Activated CD4-positive, alpha-beta T cell treated with anti-CD3 and anti-CD28 coated beads for 36 hours (primary cell): ENCODE data around the gene KCP. TPM values are rescaled to one million over a fixed set of nuclear protein-coding genes. Genes with fewer than 3 reads are reported as not detected.

ENCODE experiments used
- ATAC-seq: fragments of 200-7000 bp; cut with Tn5 transposase; one replicate; pipeline ENCODE4 v1.10.0; 2021; ENCODE audit warnings: mild to moderate bottlenecking, moderate library complexity
- CTCF ChIA-PET: fragments of 350-600 bp; sonication (Branson Sonifier 250); formaldehyde crosslinking; loops from one replicate; lab custom pipeline; 2021; ENCODE audit warnings: antibody characterized with exemption; lab: Charles Lee
- POLR2A ChIA-PET: fragments of 350-600 bp; sonication (Branson Sonifier 250); formaldehyde crosslinking; loops from one replicate; lab custom pipeline; 2021; ENCODE audit warnings: antibody characterized with exemption, inconsistent platforms; lab: Charles Lee
- DNase-seq: peaks from one replicate; pipeline ENCODE4 v3.0.0-alpha.2; 2020
- H3K27ac Mint-ChIP-seq: one replicate; pipeline ENCODE4 v1.8.0; 2021; ENCODE audit warnings: mixed read lengths
- H3K27me3 Mint-ChIP-seq: one replicate; pipeline ENCODE4 v1.8.0; 2021; ENCODE audit warnings: mixed read lengths
- H3K36me3 Mint-ChIP-seq: one replicate; pipeline ENCODE4 v1.8.0; 2021; ENCODE audit warnings: low read depth, mixed read lengths
- H3K4me1 Mint-ChIP-seq: one replicate; pipeline ENCODE4 v1.8.0; 2021; ENCODE audit warnings: mixed read lengths
- H3K4me3 Mint-ChIP-seq: one replicate; pipeline ENCODE4 v1.8.0; 2021; ENCODE audit warnings: mild to moderate bottlenecking, moderate library complexity, mixed read lengths
- H3K9me3 Mint-ChIP-seq: one replicate; pipeline ENCODE4 v1.8.0; 2021; ENCODE audit warnings: low read depth, mixed read lengths
- intact Hi-C, 2 experiments: fragments of 100-400 bp; cut with DNase I in 1 of 2; cut with micrococcal nuclease in 1 of 2; formaldehyde crosslinking; loops; one replicate each; pipeline versions ENCODE4 v1.14.2 to v1.15.1; 2022 to 2024; cut with DNase I, micrococcal nuclease
- total RNA-seq, 2 experiments: library from RNA; stranded (reverse); gene quantifications; one replicate each; pipeline ENCODE4 v1.2.3, GENCODE V29; 2021

KCP gene
- total RNA-seq, 2 experiments from 2014 or later = not detected

GRCh38 chr7:128881458-128882125 lies 28.9 kb downstream of the KCP start:
- H3K9me3 Mint-ChIP-seq = no peaks in the 10 kb centered on the region
- H3K4me3 Mint-ChIP-seq = no peak overlapping the region
- DNase-seq (no peak), ATAC-seq (no peak)
- no peaks in the 10 kb centered on the region for H3K4me1 Mint-ChIP-seq
- intact Hi-C loops = loop anchor here (2.0 kb wide), 2 partner anchors 273 to 455 kb away; no protein-coding TSS in a partner anchor
- peaks cover 2% of the 10 kb centered on the region for H3K27me3 Mint-ChIP-seq
- H3K27ac Mint-ChIP-seq = no peak overlapping the region
- POLR2A ChIA-PET = no interaction called here
- H3K36me3 Mint-ChIP-seq = no peaks in the 10 kb centered on the region
- CTCF ChIA-PET = interaction anchor here (0.5 to 1.2 kb wide), 7 partner anchors 12 to 670 kb away, joined by 3 to 4 read pairs (median 3); no protein-coding TSS in a partner anchor

GRCh38 chr7:128880791-128881457 lies 29.6 kb downstream of the KCP start:
- H3K27me3 Mint-ChIP-seq = peaks cover 2% of the 10 kb centered on the region
- intact Hi-C loops = no loop called here
- H3K4me3 Mint-ChIP-seq = no peak overlapping the region
- CTCF ChIA-PET = interaction anchor here (0.5 to 1.2 kb wide), 4 partner anchors 21 to 270 kb away, joined by 3 read pairs; no protein-coding TSS in a partner anchor
- H3K4me1 Mint-ChIP-seq = no peaks in the 10 kb centered on the region
- no peak for ATAC-seq
- no peaks in the 10 kb centered on the region for H3K36me3 Mint-ChIP-seq
- POLR2A ChIA-PET = no interaction called here
- H3K27ac Mint-ChIP-seq = no peak overlapping the region
- no peak for DNase-seq
- no peaks in the 10 kb centered on the region for H3K9me3 Mint-ChIP-seq

- no peak for ATAC-seq
- Mint-ChIP-seq H3K4me1 (no peaks in the 10 kb centered on the region), H3K27me3 (no peaks in the 10 kb centered on the region), H3K4me3 (no peak overlapping the region), H3K9me3 (no peaks in the 10 kb centered on the region), H3K27ac (no peak overlapping the region), H3K36me3 (no peaks in the 10 kb centered on the region)
- ChIA-PET POLR2A (no interaction called here), CTCF (interaction anchor here (0.6 kb wide), 1 partner anchor 508 kb away, joined by 6 read pairs; no protein-coding TSS in a partner anchor)
- DNase-seq = no peak
- intact Hi-C loops = no loop called here
These were observed 30.4 kb downstream of the KCP start for GRCh38 chr7:128879939-128880746.

GRCh38 chr7:128879461-128879938 lies 31.0 kb downstream of the KCP start:
- intact Hi-C loops = no loop called here
- H3K27ac Mint-ChIP-seq = no peak overlapping the region
- DNase-seq (no peak), ATAC-seq (no peak)
- H3K27me3 Mint-ChIP-seq = no peaks in the 10 kb centered on the region
- no peaks in the 10 kb centered on the region for H3K4me1 Mint-ChIP-seq
- POLR2A ChIA-PET = no interaction called here
- CTCF ChIA-PET = no interaction called here
- H3K9me3 Mint-ChIP-seq = no peaks in the 10 kb centered on the region
- H3K4me3 Mint-ChIP-seq = no peak overlapping the region
- no peaks in the 10 kb centered on the region for H3K36me3 Mint-ChIP-seq

- Mint-ChIP-seq H3K27ac (no peak overlapping the region), H3K27me3 (no peaks in the 10 kb centered on the region), H3K4me1 (no peaks in the 10 kb centered on the region), H3K9me3 (no peaks in the 10 kb centered on the region), H3K36me3 (no peaks in the 10 kb centered on the region), H3K4me3 (no peak overlapping the region)
- intact Hi-C loops = no loop called here
- no peak for DNase-seq
- CTCF ChIA-PET = interaction anchor here (0.7 to 1.0 kb wide), 3 partner anchors 12 to 453 kb away, joined by 3 to 4 read pairs (median 3); partner anchors contain the start of gene ATP6V1F
- no peak for ATAC-seq
- POLR2A ChIA-PET = no interaction called here
These were observed 32.0 kb downstream of the KCP start for GRCh38 chr7:128878226-128879105.

GRCh38 chr7:128877756-128878120 lies 32.8 kb downstream of the KCP start:
- H3K9me3 Mint-ChIP-seq = no peaks in the 10 kb centered on the region
- intact Hi-C loops = no loop called here
- no peak overlapping the region for H3K27ac Mint-ChIP-seq
- H3K4me1 Mint-ChIP-seq = no peaks in the 10 kb centered on the region
- ATAC-seq = no peak
- no peaks in the 10 kb centered on the region for H3K36me3 Mint-ChIP-seq
- no peak overlapping the region for H3K4me3 Mint-ChIP-seq
- no peaks in the 10 kb centered on the region for H3K27me3 Mint-ChIP-seq
- POLR2A ChIA-PET = no interaction called here
- no peak for DNase-seq
- CTCF ChIA-PET = interaction anchor here (0.7 to 0.8 kb wide), 2 partner anchors 11 to 15 kb away, joined by 3 to 4 read pairs; partner anchors contain the start of gene ATP6V1F

GRCh38 chr7:128876978-128877755 lies 33.3 kb downstream of the KCP start:
- no peaks in the 10 kb centered on the region for H3K27me3 Mint-ChIP-seq
- ChIA-PET POLR2A (no interaction called here), CTCF (interaction anchor here (0.7 to 0.8 kb wide), 2 partner anchors 10 to 14 kb away, joined by 3 to 4 read pairs; partner anchors contain the start of gene ATP6V1F)

GRCh38 chr7:128876586-128876977 lies 33.9 kb downstream of the KCP start:
- H3K27ac Mint-ChIP-seq = no peak overlapping the region
- CTCF ChIA-PET = interaction anchor here (0.7 kb wide), 1 partner anchor 54 kb away, joined by 3 read pairs; no protein-coding TSS in a partner anchor
- ATAC-seq = no peak
- no peaks in the 10 kb centered on the region for H3K9me3 Mint-ChIP-seq
- POLR2A ChIA-PET = no interaction called here
- no peak overlapping the region for H3K4me3 Mint-ChIP-seq
- H3K36me3 Mint-ChIP-seq = no peaks in the 10 kb centered on the region
- no peaks in the 10 kb centered on the region for H3K4me1 Mint-ChIP-seq
- intact Hi-C loops = no loop called here
- no peak for DNase-seq
- no peaks in the 10 kb centered on the region for H3K27me3 Mint-ChIP-seq

More at GRCh38 chr7:128876978-128877755, 33.3 kb downstream of the KCP start:
- Mint-ChIP-seq H3K9me3 (no peaks in the 10 kb centered on the region), H3K36me3 (no peaks in the 10 kb centered on the region), H3K4me1 (no peaks in the 10 kb centered on the region), H3K27ac (no peak overlapping the region), H3K4me3 (no peak overlapping the region)
- no peak for ATAC-seq
- intact Hi-C loops = no loop called here
- DNase-seq = no peak

GRCh38 chr7:128876127-128876526 lies 34.4 kb downstream of the KCP start:
- H3K9me3 Mint-ChIP-seq = no peaks in the 10 kb centered on the region
- H3K27ac Mint-ChIP-seq = no peak overlapping the region
- CTCF ChIA-PET = interaction anchor here (0.7 kb wide), 1 partner anchor 55 kb away, joined by 3 read pairs; no protein-coding TSS in a partner anchor
- H3K36me3 Mint-ChIP-seq = no peaks in the 10 kb centered on the region
- ATAC-seq = no peak
- POLR2A ChIA-PET = no interaction called here
- no peaks in the 10 kb centered on the region for H3K27me3 Mint-ChIP-seq
- no peak overlapping the region for H3K4me3 Mint-ChIP-seq
- intact Hi-C loops = no loop called here
- DNase-seq = no peak
- H3K4me1 Mint-ChIP-seq = no peaks in the 10 kb centered on the region

GRCh38 chr7:128875523-128875948 lies 35.0 kb downstream of the KCP start:
- Mint-ChIP-seq H3K27me3 (no peaks in the 10 kb centered on the region), H3K4me1 (no peaks in the 10 kb centered on the region), H3K9me3 (no peaks in the 10 kb centered on the region), H3K36me3 (no peaks in the 10 kb centered on the region), H3K4me3 (no peak overlapping the region), H3K27ac (no peak overlapping the region)
- intact Hi-C loops = no loop called here
- ATAC-seq (no peak), DNase-seq (no peak)
- ChIA-PET POLR2A (no interaction called here), CTCF (interaction anchor here (0.6 to 1.0 kb wide), 2 partner anchors 13 to 134 kb away, joined by 3 read pairs; partner anchors contain the start of gene ATP6V1F)
